ENCODE data around the gene SLC24A3.

DNA sequence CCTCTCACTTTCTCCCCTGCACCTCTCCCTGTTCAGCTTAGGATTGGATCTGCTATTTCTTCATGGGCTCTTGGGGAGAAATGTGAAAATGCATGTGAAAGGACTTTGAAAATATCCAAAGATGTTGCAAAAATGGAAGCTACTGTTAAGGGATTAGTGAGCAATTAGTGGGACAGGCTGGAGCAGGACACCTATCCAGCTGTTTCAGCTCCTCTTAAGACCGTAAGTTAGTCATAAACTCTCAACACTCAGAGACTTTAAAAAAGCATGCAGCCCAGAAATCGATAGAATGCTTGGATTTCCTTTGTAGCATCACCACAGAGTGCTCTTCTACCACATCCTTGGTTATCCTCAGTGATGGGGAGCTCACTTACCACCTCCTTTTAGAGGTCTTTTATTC is 88.7 kb downstream of the SLC24A3 start:
- TF ChIP-seq, protein P1, sequence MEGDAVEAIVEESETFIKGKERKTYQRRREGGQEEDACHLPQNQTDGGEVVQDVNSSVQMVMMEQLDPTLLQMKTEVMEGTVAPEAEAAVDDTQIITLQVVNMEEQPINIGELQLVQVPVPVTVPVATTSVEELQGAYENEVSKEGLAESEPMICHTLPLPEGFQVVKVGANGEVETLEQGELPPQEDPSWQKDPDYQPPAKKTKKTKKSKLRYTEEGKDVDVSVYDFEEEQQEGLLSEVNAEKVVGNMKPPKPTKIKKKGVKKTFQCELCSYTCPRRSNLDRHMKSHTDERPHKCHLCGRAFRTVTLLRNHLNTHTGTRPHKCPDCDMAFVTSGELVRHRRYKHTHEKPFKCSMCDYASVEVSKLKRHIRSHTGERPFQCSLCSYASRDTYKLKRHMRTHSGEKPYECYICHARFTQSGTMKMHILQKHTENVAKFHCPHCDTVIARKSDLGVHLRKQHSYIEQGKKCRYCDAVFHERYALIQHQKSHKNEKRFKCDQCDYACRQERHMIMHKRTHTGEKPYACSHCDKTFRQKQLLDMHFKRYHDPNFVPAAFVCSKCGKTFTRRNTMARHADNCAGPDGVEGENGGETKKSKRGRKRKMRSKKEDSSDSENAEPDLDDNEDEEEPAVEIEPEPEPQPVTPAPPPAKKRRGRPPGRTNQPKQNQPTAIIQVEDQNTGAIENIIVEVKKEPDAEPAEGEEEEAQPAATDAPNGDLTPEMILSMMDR (IDR thresholded peaks at IDR 0.05) = no peak
- no peak for TF ChIP-seq EZH2 (IDR thresholded peaks at IDR 0.05)
- no peak for TF ChIP-seq EZH2phosphoT487 (IDR thresholded peaks at IDR 0.05)
